HG02678 (cell line): ENCODE measurements around the gene RALGPS1.
"Not testable (repeated sequence)": the region's sequence is repeated elsewhere in the genome, so short reads cannot be mapped to it uniquely, and the experiment has no call there.

ENCODE experiments used
- ATAC-seq: cut with Tn5 transposase; IDR thresholded peaks from one replicate; pipeline ENCODE4 v1.9.1; 2021; ENCODE audit warnings: mild to moderate bottlenecking, moderate library complexity; ENCODE audit not compliant: unreplicated experiment

The RALGPS1 gene

DNA sequence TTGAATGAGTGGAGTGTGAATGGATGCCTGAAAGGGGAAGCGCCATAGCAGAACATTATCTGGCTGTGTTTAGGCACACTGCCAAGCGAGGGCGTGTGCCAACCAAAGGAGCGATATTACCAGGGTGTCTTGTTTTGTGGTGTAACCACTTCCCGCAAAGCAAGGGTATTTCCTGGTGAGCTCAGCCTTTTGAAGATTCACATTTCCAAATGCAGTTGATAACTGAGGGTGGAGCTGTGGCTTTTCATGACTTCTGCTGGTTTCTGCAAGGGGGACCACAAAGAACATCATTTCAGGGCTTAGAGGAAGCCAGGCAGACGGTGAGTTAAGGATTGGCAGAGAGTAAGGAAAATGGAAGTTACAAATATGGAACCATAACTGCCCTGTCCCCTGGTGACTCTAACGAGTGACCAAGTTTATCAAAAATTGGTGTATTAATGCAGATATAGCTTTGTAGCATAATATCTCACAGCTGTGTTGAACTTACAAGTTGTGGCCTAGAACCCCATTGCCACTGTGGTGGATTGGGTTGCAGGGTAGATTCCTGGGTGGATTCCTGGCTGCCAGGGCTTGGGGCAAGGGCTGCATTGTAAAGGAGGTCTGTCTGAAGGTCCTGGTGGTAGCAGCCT lies 71.4 kb downstream of the RALGPS1 start:
- ATAC-seq: peak; percentile 66

DNA sequence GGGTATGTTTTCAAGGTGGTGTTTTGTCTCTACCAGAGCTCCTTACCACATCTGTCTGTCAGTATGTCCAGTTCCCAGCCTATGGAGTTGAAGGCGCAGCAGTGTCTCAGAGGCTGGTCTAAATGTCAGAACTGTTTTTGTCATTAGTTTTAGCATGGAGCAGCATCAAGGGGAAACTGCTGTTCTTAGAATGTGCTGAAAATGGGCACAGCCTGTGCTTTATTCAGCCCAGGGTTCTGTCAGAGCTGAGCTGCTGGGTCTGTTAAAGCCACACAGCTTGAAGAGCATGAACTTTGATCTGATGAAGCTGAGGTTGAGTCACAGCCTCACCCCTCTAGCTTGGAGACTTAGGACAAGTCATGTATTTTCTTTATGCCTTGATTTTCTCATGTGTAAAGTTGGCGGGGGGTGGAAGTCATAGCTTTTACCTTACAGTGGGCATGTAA lies 71.9 kb downstream of the RALGPS1 start:
- no peak for ATAC-seq

GRCh38 chr9:126988857-126989256 lies 74.3 kb downstream of the RALGPS1 start:
- ATAC-seq: no peak

- ATAC-seq: no peak
Observed at GRCh38 chr9:126989847-126990842, 75.6 kb downstream of the RALGPS1 start.

DNA sequence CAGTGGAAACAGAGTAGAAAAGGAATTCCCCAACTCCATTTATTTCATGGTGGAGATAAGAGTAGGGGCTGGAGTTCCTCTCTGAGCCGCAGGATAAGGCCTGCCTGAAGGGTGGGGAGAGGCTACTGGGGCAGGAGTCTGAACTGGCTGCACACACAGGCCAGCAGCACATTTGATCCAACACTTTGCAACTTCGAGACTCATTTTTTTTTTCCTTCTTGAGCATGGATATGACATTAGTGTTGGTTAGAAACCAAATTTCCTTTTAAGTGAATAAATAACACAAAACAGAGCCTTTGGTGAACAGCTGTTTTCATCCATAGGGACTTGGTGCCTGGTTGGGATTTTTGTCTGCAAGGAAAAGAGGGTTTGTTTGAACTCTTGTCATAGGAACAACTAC lies 76.6 kb downstream of the RALGPS1 start:
- ATAC-seq: no peak

DNA sequence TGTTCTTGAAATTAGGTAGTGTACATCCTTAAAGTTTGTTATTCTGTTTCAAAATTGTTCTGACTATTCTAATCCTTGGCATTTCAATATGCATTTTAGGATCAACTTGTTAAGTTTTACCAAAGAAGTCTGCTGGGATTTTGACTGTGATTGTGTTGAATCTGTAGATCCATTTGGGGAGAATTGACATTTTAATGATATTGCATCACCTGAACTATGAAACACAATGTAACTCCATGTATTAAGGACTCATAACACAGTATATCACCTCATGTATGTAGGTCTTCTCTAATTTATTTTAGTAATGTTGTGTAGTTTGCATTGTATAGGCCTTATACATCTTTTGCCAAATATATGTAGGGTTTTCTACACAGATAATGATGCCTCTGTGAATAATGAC lies 77.8 kb downstream of the RALGPS1 start:
- no peak for ATAC-seq

- ATAC-seq: no peak
Observed at GRCh38 chr9:126999315-127000068, 84.9 kb downstream of the RALGPS1 start.

DNA sequence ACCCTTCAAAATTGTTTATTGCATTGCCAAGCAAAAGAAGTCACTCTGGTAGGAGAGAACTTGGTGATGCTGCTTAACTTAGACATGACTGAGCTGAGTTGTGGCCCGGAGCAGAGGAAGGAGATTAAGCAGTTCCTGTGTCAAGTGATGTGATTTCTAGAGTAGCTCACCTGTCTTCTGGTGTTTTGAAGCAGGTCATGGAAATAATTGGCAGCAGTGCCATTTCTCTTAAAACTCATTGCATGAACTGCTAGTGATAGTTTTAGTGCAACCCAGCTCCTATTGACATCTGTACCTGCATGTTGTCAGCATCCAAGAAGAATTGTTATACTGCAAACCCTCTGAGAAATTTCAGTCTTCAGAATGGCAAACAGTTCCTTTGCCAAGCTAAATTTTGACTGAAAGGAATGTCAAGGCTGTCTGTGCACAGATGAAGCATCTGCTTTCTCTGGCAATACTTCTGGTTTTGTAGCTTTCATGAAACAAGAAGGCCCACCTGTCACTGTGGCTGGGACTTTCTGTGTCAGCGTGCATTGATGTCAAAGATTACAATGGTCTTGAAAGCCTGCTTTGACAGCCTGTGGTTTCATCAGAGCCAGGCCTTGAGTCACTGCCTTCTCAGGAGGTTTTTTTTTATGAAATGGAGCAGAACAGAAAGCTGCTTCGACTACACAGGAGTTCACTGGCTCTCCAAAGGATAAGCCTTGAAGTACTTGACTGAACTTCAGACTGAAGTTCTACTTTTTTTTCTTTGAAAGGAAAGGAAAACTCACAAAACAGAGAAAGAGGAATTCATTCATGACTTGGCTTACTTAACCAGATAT lies 90.6 kb downstream of the RALGPS1 start:
- peak; percentile 93 for ATAC-seq

DNA sequence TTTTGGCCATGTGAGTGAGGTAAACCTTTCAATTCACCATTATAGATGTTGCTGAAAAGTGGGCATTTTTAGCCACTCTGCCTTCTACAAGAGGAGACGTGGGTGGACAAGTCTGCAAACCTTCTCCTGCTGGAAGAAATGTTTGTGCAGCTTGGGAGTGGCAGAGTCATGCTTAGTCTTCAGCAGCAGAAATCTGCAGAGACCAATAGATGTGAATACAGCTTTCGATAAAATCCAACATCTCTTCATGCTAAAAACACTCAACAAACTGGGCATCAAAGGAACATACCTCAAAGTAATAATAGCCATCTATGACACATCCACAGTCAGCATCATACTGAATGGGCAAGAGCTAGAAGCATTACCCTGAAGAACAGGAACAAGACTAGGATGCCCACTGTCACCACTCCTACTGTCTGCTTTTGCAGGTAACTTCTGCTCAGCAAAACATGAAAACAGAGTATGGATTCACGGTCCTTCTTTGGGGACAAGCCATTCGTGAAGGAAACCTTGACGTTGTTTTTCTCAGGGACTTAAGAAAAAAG lies 91.3 kb downstream of the RALGPS1 start:
- ATAC-seq: peak; percentile 28

GRCh38 chr9:127007638-127008037 lies 93.1 kb downstream of the RALGPS1 start:
- no peak for ATAC-seq

DNA sequence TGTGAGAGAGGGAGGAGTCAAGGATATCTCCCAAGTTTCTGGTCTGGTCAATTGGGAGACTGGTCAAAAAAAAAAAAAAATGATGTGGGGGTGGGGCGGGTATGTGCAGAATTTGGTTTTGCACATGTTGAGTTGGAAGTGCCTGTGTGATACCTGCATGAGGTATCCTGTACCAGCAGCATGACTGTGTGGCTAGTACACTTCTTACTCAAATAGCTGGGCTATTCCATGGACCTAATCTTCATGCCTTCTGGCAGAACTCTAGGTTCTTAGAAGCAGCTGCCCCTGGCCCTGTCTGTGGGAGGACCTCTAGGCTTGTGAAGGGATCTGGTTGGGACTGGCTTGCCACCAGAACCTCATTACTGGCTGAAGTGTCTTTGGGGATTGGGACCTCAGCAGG lies 93.5 kb downstream of the RALGPS1 start:
- no peak for ATAC-seq

DNA sequence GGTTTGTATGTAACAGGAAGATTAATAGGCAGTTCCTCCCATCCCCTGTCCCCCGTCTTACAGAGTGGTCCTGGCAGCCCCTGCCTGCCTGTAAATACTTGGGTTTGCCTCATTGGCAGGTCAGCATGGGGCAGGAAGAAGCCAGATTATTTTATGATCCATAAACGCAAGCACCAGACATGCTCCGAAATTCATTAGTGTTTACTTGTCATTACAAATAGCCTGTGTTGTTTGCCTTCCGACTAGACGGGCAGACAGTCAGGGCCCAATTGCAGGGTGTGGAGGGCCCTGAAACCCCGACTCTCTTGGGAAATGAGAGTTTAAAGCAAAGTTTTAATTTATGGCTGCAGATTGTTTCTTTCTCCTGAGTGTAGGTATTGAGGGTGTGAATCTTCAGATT lies 97.2 kb downstream of the RALGPS1 start:
- ATAC-seq: no peak

GRCh38 chr9:127012250-127012649 lies 97.7 kb downstream of the RALGPS1 start:
- no peak for ATAC-seq

GRCh38 chr9:127013597-127013996 lies 99.0 kb downstream of the RALGPS1 start:
- ATAC-seq: no peak

GRCh38 chr9:127014216-127014909 lies 99.8 kb downstream of the RALGPS1 start:
- no peak for ATAC-seq

GRCh38 chr9:127014910-127015540 lies 100.4 kb downstream of the RALGPS1 start:
- ATAC-seq: no peak

DNA sequence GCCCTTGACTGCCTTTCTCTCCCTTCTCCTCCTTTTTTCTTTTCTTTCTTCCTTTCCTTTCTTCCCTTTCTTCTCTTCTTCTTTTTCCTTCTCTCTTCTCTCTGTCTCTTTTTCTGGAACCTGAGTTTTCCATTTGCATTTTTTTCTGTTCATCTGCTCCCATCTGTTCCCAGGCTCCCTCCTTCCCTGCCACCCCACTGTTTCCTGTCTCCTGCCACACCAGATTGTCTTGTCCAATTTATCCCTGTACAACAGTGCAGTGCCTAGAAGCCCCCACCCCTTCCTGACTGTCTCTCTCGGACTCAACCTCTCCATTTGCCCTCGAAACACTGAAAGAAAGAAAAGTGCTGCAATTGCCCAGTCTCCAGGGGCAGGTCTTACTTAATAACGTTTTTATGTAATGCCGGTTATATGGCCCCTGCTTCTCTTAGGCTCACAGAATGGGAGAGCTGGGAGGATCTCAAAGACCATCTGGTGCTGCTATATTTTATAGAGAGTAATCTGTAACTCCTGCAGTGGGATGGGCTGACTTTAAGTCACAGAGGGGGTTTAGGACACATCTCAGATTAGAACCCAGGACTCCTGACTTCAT lies 101.4 kb downstream of the RALGPS1 start:
- ATAC-seq: no peak

GRCh38 chr9:127017979-127018378 lies 103.4 kb downstream of the RALGPS1 start:
- ATAC-seq: not testable (repeated sequence)

- ATAC-seq: no peak
Observed at GRCh38 chr9:127018935-127019334, 104.4 kb downstream of the RALGPS1 start.
